ENCODE measurements around the gene MYNN.
A peak's percentile ranks its signal among the peaks of the same experiment; 100 is the strongest.
"Not testable (repeated sequence)": the region's sequence is repeated elsewhere in the genome, so short reads cannot be mapped to it uniquely, and the experiment has no call there.

The MYNN gene

DNA sequence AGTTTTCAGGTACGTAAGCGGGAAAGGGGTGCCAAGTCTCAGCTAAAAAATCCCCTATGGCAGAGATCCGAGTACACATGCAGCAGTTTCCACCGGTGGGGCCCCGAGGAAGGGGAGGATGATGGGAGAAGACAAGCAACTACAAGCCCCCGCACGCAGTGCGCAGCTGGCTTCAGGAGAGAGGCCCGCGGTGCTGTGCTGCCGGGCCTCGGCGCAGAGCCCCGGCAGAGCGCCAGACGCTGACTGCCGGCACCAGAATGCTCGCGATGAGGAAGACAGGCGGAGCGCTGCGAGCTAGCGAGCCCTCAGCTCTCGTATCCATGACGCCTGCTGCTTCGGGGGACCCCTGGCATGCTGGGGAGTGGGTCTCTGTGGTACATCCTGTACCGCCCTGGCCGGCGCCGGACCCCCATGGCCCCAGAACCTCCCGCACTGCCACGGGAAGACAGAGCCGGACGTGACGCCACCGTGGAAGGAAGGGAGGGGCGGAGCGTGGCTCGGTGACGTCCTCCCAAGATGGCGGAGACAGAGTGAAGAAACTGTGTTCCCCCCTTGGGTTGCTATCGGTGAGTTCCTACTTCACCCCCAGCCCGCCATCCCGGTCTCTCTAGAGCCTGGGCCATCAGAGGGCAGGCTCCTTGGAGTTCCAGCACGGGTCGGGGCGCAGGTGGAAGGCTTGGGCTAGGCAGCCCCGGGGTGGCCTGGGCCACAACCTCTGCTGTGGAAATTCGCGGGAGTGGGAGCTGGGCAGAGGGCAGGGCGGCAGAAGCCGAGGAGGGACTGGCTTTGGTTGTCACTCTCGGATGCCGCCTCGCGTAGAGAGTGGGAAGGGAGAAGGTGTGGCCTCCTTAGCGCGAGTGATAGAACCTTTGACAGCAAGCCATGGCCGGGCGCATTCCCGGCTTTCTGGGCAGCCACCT lies at the start of gene MYNN:
Gene MYNN (plus strand): TSS at position 500 of the 920 bp plus-strand sequence. CDS start 900 bp downstream, outside the sequence.
- DNase-seq: peak; percentile 97

DNA sequence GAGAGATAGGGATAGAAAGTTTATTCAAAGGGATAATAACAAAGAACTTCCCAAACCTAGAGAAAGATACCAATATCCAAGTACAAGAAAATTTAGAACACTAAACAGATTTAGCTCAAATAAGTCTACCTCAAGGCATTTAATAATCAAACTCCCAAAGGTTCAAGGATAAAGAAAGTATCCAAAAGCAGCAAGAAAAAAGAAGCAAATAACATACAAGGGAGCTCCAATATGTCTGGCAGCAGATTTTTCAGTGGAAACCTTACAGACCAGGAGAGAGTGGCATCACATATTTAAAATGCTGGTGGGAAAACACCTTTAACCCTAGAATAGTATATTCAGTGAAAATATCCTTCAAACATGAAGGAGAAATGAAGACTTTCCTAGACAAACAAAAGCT lies 41.3 kb upstream of the MYNN start:
- not testable (repeated sequence) for DNase-seq

DNA sequence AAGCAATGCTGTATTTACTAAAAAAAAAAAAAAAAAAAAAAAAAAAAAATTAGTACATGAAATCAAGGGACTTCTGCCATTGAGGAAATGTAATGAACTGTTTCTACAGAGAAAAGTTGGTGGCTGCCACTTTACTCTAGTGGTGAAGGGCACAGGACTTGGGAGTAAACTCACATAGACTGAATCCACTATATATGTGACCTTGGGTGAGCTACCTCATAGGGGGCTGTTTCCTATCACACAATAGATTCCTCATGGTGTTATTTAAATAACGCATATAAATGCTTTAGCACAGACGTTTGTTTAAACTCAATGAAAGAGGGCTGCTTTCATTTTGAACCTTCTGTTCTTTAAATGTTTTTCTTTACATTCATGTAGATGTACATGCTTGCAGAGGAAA lies 34.1 kb upstream of the MYNN start:
- DNase-seq: no peak

DNA sequence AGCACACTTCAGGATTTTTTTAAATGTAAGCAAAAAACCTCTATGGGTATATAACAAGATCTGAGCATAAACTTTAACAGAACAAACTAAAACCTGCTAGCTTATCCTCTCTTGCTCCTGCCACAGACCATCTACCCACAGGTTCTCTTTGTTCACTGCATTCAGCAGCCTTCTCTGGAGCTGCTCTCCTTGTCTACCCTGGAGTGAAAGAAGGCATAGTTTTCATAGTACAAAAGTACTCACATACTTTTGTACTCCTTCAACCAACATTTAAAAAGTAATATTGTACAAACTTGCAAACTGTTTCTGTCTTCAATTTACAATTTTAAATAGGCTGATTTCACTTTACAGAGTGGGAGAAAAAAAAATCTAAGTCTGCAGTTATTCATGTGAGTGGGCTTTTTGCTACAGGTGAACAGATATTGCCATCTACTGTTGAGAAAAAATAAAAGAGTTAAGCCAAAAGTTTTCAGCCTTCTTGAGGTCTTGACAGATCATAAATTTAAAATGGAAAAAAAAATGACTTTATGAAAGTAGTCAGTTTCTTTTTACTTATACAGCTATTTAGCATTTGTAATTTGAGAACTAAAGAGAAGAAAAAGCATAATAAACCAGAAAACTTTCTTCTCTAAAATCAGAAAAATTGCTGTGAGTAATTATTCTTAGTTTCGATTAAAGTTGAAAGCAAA lies 28.7 kb upstream of the MYNN start:
- DNase-seq: peak; percentile 59

DNA sequence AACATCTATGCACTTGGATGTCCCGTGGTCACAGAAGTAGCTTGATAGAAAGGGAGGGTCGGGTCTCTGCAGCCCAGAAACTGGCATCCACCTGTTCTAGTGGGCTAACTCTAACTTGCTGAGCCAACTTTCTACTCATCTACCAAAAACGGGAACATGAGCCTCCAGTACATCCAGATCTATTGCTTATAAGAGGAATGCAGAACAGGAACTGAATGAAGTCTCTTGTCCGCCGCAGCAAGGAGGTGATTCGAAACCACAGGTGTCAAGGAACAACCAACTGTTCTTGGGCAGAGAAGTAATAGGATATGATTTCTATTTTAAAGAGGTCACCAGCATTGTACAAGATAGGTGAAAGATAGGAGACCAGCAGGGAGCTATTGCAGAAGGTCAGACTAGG lies 26.3 kb upstream of the MYNN start:
- no peak for DNase-seq

DNA sequence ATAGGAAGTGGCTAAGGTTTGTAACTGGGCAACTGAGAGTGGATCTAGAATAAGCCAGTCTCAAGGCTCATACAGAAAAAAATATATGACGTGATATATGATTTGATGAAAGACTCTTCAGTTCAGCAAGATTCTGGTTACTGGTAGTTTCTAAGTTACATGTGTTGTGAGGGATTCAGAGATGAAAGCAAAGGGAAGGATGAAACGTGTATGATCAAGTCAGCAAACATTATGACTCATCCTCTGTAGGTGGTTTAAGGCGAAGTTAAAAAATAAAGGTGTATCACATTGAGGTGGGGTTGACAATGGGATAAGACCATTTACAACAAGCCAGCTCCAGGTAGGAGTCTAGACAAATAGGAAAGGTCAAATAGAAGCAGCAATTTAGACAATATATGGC lies 24.5 kb upstream of the MYNN start:
- peak; percentile 67 for DNase-seq

DNA sequence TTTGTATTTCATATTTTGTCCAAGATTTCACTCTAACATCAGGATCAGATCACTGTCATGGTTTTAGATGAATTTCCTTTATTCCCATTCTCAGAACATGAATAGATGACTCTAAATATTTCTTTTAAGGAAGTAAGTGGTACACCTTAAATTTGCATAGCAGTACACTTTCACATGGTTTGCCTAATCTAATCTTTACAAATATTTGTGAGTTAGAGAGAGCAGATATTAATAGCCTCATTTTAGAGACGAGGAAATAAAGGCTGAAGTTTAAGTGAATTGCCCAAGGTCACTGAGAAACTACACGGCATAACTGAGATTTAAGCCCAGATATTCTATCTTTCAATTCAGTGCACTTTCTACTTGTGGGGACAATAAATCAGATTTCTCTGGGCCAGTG lies 22.5 kb upstream of the MYNN start:
- DNase-seq: no peak

DNA sequence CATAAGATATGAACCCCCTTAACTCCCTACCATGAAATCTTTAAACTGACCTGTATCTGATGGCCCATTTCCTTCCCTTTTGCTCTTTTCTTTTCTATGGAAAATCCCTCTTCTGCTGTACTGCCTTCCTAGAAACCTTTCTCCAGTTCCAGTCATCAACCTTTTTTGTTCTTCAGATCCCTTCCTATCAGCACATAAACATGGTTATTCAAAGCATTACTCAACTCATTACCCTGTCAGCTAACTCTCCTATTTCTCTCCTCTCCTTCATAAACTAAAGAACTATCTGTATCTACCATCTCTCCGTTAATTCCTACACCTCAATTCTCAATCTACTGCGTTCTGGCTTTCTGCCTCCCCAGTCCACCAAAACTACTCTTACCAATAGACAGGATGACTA lies 21.3 kb upstream of the MYNN start:
- no peak for DNase-seq

DNA sequence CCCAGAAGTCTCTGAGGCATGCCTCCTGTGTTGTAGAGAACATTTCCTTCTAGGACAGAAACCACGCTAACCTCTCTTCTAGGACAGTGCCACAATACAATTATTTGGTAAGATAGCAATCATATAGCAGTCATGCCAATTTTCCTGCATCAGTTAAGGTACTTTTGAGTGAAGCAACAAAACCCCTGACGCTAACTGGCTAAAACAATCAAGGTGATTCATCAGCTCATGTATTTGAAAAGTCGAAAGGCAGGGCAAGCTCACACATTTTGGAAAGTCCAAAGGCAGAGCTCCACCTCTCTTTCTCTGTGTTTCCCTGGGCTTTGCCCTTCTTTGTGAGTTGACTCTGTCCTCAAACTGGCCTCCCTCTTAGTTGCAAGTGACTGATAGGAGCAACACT lies 18.5 kb upstream of the MYNN start:
- no peak for DNase-seq

DNA sequence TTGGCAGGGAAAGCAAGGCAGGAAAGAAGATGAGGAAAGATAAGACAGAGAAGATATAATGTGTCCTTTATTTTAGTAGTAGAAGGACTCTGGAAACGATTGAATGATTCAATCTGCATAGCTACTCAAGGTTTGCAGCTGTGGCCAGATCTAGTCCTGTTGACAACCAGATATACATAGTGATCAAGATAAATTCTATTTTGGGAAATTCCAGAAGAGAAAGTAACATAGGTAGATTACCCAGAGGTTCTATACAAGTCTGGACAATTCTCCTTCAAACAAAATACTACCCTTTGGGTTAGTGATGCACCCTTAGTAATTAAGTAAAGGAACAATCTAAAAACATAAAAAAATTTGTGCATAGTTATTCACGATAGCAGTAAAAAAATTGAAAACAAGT lies 17.7 kb upstream of the MYNN start:
- no peak for DNase-seq

DNA sequence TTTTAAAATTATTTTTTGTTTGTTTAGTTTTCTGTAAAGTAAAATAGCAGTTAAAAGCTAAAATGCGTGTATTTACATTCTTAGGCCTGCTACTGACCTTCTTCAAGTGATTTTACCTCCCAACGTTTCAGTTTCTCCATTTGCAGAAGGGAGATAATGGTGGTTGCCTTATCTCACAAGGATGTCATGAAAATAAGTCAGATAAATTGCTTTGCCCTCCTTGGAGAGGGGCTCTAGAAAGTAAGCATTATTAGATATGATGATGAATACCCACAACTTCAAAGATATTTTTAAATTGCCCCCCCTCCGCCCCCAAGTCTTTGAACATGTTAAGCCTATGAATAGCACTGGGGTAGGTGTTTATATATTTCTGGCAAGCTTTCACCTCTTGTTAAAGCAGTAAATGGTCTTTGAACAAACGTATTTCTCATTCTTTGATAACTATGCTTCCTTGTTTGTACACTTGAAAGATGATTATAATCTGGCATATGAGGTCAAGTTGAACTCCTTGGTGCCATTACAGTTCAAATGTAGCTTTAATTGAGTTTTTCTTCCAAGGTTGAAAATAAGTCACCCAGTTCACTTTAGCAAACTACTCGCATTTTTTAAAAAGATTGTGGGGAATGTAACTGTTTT lies 14.7 kb upstream of the MYNN start:
- DNase-seq: no peak

DNA sequence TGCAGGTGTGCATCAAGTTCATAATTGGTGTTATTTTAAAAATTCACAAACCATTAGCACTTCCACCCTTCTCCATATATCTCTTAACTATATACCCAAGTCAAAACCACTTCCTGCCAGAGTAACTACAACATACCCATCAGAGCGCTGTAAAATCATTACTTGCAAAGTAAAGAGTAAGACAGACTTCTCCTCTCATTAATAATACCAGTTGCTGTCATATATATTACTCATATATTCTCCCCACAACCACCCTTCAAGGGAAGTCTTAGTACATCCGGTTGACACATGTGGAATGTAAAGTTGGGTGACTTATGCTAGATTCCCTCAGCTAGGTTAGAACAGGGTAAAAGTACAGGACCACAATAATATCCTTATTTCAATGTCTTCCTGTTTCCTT lies 13.9 kb upstream of the MYNN start:
- no peak for DNase-seq

DNA sequence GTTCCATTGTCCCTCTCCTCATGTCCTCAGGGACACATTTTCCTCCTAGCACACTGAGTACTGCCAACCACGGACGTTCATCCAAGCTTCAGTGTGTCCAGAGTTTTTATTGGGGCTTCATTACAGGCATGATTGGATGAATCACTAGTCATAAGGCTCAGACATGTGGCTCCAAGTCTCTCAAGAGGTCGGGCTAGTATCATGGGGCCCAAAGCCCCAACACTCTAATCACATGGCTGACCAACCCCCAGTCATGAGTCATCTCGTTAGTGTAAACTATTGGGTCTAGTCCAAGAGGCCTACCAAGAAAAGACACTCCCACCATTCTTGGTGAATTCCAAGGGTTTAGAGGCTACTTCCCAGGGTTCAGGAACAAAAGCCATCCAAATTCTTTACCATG lies 12.7 kb upstream of the MYNN start:
- DNase-seq: peak; percentile 39

DNA sequence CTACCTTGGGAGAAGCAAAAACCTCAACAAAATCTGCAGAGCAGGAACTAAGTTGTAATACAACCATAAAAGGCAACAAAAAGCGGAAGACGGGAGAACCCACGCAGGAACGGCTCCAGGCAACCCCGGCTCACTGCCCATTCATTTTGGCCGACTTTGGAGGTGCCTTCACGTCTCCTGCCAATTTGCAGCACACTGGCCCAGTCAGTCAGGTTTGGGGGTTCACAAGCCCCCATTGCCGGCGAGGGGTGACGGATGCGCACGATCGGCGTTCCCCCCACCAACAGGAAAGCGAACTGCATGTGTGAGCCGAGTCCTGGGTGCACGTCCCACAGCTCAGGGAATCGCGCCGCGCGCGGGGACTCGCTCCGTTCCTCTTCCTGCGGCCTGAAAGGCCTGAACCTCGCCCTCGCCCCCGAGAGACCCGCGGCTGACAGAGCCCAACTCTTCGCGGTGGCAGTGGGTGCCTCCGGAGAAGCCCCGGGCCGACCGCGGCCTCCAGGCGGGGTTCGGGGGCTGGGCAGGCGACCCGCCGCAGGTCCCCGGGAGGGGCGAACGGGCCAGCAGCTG lies 8.8 kb upstream of the MYNN start:
- peak; percentile 75 for DNase-seq

DNA sequence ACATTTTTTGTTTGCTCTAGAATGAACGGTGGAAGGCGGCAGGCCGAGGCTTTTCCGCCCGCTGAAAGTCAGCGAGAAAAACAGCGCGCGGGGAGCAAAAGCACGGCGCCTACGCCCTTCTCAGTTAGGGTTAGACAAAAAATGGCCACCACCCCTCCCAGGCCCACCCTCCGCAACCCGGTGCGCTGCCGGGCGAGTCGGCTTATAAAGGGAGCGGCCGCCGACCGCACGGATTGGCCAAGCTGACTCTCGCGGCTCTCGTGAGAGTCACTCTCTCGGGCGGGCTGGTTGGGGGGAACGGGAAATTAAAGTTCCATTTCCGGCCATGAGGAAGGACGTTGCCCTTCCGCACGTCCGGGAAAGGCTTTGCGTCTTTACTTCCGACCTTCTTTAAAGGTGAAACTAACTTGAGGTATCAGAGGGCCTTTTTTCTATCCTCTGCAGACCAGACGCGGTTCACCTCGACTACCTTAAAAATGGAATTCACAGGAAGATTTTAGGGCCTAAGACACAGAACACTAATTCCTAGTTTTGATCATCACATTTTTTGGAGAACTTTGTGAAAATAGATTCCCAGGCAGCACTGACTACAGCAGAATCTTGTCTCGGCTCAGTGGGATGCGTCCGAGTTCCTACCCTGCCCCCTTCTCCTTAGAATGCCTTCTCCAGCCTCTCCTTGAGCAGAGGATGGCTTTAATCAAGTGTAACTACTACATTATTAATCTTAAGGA lies 8.1 kb upstream of the MYNN start, which contains the start of gene TERC:
Gene TERC (minus strand): TSS at position 179 of the 731 bp plus-strand sequence.
- DNase-seq: peak; percentile 99

DNA sequence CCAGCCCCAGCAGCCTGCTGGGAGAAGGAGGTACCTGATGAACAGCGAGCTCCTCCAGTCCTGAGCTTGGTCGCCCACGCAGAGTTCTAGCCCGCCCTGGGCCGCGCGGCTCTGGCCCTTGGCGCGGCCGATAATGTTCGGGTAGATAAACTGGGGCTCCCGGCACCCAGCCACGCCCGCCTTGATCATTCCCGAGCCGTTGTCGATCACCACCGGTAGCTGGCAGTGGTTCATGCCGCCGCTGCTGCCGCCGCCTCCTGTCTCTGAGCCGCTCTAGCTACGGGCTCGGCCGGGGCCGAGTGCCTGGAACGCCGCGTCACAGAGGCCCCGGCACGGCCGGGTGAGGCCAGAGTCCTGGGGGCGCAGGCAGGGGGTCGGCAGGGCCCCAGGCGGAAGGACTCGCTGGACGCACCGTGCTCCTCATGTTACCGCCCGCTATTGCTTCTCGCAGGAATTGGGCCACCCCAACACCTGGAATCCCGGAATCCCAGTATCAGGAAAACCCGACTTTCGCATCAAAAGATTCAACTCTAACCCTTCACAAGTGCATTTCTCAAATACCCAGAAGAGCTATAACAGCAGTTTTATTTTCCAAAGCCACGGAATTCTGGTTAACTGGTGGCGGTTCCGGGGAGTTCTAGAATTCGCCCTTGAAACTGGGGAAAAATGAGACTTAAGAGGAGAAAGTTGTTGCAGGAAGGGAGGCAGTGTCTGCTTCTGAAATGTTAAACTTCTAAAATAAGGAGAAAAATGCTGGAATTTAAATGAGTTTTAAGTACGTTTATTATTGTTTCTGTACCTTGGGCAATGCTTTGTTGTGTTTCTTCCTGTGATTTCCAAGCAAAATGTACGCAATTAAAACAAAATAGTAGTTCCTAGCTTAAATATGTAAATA lies 3.7 kb upstream of the MYNN start, which contains the start of gene ACTRT3:
Gene ACTRT3 (minus strand): TSS at position 275 of the 895 bp plus-strand sequence. CDS start 41 bp downstream, at position 234.
- peak; percentile 93 for DNase-seq

DNA sequence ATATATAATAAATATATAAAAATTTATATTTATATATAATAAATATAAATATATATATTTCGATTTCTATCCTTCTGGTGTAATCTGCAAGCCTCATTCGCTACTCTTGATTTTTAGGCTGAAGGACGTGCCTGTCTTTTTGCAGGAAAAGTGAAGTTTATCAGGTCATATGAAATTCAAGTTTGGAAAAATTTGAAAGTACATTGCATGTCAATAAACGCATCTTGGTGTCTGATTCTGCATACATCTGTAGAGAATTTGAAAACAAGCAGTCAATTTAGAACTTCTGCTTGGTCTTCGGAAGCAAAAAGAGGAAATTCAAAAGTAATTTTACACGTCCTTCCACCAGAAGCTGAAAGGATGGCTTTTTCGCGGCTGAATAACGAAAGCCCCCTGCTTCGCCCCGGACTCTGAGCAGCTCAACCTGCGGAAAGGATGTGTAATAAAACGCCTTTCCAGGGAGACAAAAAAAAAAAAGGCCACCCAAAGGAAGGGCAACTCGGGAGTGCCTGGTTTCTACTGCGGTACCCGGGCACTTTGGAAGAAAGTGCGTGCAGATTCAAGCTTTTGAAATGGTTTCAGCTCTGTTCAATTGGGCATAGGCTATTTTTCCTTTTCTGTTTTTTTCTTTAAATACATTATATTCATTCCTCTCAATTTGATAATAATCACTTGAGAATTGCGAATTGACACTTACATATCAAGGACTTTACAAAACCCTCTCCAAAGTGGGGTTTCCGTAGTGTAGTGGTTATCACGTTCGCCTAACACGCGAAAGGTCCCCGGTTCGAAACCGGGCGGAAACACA lies 1.5 kb upstream of the MYNN start:
- DNase-seq: peak; percentile 95

DNA sequence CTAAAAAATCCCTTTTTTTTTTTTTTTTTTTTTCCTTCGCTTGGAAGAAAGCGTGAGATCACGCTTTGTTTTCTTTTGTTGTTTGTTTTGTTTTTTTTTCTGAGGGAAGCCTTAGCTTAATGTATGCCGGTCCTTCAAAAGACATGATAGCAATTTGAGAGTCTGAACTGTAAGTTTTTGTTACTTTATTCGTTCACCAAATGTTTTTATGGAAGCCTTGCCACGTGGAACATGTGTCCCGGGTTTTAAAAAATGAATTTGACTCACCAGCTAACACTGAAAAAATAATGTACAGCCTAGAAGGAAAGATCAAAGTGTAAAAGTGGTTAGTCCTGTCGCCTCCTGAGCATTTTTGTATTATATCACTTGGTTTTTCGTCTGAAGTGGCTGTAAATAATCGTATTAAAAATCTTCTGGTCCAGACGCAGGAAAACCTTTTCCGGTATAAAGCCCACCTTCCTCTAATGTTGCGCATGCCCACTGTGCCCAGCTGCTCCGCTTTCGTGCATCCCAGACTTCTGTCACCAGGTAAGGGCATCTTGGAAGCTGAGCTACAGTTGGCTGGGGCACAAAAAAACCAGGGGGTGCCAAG lies 795 bp upstream of the MYNN start:
- peak; percentile 95 for DNase-seq

DNA sequence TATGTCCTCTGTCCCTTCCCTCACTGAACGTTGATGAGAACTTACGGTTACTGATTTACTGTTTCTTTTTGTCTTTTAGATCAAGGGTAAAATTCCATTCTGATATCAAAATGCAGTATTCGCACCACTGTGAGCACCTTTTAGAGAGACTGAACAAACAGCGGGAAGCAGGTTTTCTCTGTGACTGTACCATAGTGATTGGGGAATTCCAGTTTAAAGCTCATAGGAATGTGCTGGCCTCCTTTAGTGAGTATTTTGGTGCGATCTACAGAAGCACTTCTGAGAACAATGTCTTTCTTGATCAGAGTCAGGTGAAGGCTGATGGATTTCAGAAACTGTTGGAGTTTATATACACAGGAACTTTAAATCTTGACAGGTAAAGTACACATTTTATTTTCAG lies 990 bp downstream of the MYNN start:
- no peak for DNase-seq

DNA sequence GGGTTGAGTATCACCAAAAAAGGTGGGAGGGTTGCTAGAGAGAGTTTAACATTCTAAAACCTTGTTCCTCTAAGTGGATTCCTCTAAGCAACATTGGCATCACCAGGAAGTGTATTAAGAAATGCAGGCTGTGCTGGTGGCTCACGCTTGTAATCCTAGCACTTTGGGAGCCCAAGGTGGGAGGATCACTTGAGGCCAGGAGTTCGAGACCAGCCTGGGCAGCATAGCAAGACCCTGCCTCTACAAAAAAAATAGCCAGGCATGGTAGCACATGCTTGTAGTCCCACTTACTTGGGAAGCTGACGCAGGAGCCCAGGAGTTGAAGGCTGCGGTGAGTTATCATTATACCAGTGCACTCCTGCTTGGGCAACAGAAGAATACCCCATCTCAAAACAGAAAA lies 4.6 kb downstream of the MYNN start:
- no peak for DNase-seq
